Psoas muscle (tissue), 8 donors: ENCODE measurements around the gene TNFAIP3. TPM values are rescaled to one million over a fixed set of nuclear protein-coding genes. Genes with fewer than 3 reads are reported as not detected.

Experiments used
- ATAC-seq, 4 donors: fragments of 200-7000 bp; cut with Tn5 transposase; one replicate each; pipeline ENCODE4 v1.9.1; 2020; ENCODE audit warnings: moderate library complexity in 3 of 4, mild to moderate bottlenecking in 2 of 4
- DNase-seq, 2 donors: peaks; one replicate each; pipeline ENCODE4 v3.0.0-alpha.2; 2020
- H3K27ac ChIP-seq: fragments of 200-600 bp; one replicate; pipeline ENCODE4 v1.8.0; 2022
- H3K27me3 ChIP-seq, 3 donors: fragments of 200-600 bp in 1 of 3; one replicate each; pipeline versions ENCODE4 v1.6.1 to v1.8.0; 2013 to 2022; ENCODE audit warnings: low read length in 2 of 3, mild to moderate bottlenecking in 2 of 3, moderate library complexity in 1 of 3; ENCODE audit not compliant: insufficient read depth in 3 of 3
- H3K36me3 ChIP-seq, 2 donors: fragments of 200-600 bp in 1 of 2; one replicate each; pipeline versions ENCODE4 v1.6.1 to v1.8.0; 2013 to 2022; ENCODE audit warnings: low read depth in 1 of 2, mild to moderate bottlenecking in 1 of 2, moderate library complexity in 1 of 2; ENCODE audit not compliant: insufficient read depth in 1 of 2
- H3K4me1 ChIP-seq: fragments of 200-600 bp; one replicate; pipeline ENCODE4 v1.8.0; 2022
- H3K4me3 ChIP-seq: fragments of 200-600 bp; one replicate; pipeline ENCODE4 v1.8.0; 2022; ENCODE audit warnings: mild to moderate bottlenecking
- H3K9me3 ChIP-seq: fragments of 200-600 bp; one replicate; pipeline ENCODE4 v1.8.0; 2022
- WGBS, 3 donors: extraction: QIAGEN DNeasy Blood & Tissue Kit; methylation state at CpG; one replicate each; pipeline versions ENCODE4 v1.1.6 to v1.1.7; 2013; 5-methylcytosine and 5-hydroxymethylcytosine counted together
- intact Hi-C, 2 donors: fragments of 100-400 bp; cut with DNase I; formaldehyde crosslinking; loops; one replicate each; pipeline versions ENCODE4 v1.11.0 to v1.14.2; 2022
- polyA plus RNA-seq, 3 donors: library from polyadenylated mRNA; stranded (reverse); fragments of 200-250 nt; gene quantifications; one replicate each; pipeline ENCODE4 v1.2.3, GENCODE V29; 2013
- total RNA-seq, 4 donors: library from RNA; stranded (reverse); fragmentation: NEBNext Ultra II Directional in 2 of 4; extraction: Animal tissue kit (Norgen Biotek cat#: 25700) in 2 of 4; gene quantifications; one replicate each; pipeline versions ENCODE4 v1.2.1 to v1.2.4, GENCODE V29; 2021 to 2023
- TF ChIP-seq, protein P1 (sequence below): fragments of 200-600 bp; IDR thresholded peaks from one replicate; pipeline ENCODE4 v1.8.0; 2022; ENCODE audit warnings: antibody characterized with exemption
- donor health status: healthy with polysubstance abuse.
- donor health status: DM: no; HTN: no; CAD: no; lungs with moderate emphysema.
- donor health status: Bipolar disorder and iron deficiency.
- donor health status: healthy.
- donor health status: DM: yes; HTN: yes; CAD: no.
- donor health status: DM: no; HTN: no; CAD: no.
- donor health status: DM: no; HTN: no; CAD: no.
- donor health status: DM: yes; HTN: yes; CAD: no.

TNFAIP3 gene
- total and polyA plus RNA-seq, 7 donors = 2.0 to 12.8 (median 4.3) TPM

DNA sequence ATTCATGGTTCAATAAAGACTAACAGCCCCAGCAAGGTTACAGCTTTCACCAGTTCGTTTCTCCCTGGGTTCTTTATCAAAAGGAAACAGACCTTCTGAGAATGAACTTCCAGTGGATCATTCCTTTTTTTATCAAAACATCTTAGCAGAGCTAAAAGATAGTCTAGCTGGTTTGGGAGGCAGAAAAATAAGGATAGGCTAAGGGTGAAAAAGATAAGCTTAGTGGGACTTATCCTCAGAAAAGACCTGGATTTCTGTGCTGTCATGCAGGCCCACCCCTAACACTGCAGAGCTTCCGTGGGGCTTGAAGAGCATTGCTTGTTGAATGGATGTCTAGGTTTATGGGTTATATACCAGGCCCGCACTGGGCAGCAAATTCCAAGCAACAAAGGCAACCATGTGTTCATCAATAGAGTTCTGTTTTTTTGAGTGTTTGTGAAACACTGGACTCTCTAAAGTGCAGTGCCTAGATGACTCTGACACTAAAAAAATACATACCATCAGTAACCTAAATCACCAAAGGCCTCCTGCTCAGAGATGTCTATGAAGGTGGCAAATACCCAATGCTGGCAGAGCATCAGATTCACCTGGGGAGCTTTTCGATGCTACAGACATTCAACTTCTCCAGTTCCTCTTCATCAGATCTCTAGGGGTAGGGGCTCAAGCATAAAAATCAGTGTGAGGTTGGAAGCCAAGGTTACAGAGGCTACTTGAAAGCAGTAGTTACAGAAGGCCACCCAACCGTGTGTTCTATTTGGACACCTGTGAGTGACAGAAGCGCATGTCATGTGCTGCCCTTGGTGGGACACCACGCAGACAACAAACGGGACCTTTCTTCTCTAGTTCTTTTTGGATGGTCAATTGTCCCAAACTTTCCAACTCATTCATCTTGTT, 53.0 kb downstream of the TNFAIP3 start:
- Histone ChIP-seq H3K27ac (no peak overlapping the region), H3K27me3 (no peaks in the 10 kb centered on the region), H3K4me1 (no peaks in the 10 kb centered on the region), H3K9me3 (no peaks in the 10 kb centered on the region), H3K4me3 (no peak overlapping the region), H3K36me3 (no peaks in the 10 kb centered on the region)
- DNase-seq (no peak), ATAC-seq (no peak)
- intact Hi-C loops = no loop called here
- WGBS, 3 donors = 85 to 88% (median 86%) methylated on average over 8 of the region's 8 CpGs
- TF ChIP-seq, protein P1, sequence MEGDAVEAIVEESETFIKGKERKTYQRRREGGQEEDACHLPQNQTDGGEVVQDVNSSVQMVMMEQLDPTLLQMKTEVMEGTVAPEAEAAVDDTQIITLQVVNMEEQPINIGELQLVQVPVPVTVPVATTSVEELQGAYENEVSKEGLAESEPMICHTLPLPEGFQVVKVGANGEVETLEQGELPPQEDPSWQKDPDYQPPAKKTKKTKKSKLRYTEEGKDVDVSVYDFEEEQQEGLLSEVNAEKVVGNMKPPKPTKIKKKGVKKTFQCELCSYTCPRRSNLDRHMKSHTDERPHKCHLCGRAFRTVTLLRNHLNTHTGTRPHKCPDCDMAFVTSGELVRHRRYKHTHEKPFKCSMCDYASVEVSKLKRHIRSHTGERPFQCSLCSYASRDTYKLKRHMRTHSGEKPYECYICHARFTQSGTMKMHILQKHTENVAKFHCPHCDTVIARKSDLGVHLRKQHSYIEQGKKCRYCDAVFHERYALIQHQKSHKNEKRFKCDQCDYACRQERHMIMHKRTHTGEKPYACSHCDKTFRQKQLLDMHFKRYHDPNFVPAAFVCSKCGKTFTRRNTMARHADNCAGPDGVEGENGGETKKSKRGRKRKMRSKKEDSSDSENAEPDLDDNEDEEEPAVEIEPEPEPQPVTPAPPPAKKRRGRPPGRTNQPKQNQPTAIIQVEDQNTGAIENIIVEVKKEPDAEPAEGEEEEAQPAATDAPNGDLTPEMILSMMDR = no peak

DNA sequence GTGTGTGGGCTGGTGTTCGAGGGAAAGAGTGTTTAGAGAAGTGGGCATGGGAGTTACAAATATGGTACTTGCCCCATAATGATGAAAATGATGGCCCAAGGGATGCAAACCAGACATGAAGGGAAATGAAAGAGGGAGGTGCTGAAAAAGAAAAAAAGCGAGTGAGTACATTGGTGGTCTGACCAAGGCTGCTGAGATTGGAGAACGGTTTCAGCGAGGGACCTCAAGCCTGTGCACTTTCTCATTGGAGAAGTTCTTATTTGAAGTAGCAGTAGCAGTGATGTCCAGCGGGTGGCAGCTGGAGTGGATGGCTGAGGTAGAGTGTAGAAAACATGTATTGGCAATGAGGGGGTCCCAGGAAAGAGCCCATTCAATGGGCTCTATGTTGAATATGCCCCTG, 54.8 kb downstream of the TNFAIP3 start:
- 88 to 92% (median 92%) methylated on average over 5 of the region's 5 CpGs for WGBS, 3 donors
- no peaks in the 10 kb centered on the region for H3K9me3 ChIP-seq
- intact Hi-C loops = no loop called here
- no peak for ATAC-seq
- no peak overlapping the region for H3K27ac ChIP-seq
- H3K4me3 ChIP-seq = no peak overlapping the region
- no peaks in the 10 kb centered on the region for H3K27me3 ChIP-seq
- TF ChIP-seq, protein P1 = peak; percentile 12
- no peak for DNase-seq
- peaks cover 11% of the 10 kb centered on the region for H3K4me1 ChIP-seq
- no peaks in the 10 kb centered on the region for H3K36me3 ChIP-seq

DNA sequence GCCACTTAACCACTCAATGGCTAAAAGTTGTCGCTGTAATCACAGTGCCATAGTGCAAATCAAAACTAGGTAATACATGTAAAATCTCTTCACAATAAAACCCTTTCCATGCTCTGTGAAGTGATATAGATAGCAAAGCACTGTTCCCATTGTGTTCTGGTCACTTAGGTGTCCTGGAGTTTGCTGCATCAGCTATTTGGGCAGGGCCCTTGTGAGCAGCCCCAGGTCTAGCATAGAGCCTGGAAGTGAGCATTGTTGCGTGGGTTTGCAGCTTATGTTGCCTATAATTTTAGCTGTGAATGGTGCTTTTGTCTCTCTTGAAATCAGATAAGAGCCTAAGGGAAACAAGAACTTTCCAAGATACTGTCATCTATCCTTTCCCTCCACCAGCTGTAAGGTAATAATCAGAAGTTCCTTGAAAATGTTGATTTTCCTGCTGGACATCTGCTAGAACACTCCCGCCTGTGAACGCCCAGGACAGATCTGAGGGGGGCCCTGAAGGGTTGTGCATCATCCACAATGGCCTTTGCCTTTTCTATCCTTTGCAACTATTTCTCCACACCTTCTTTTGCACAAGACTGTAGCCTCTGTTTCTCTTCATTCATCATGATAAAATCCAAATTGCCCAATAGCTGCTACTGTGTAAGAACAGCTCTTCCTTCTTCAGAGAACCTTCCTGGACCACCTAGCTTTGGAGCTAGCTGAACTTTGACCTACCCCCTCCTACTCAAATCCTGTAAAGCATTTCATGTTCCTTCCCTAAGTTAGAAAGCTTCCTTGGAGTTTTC, 57.0 kb downstream of the TNFAIP3 start:
- H3K27me3 ChIP-seq = no peaks in the 10 kb centered on the region
- intact Hi-C loops = no loop called here
- peaks cover 26% of the 10 kb centered on the region for H3K4me1 ChIP-seq
- ATAC-seq (no peak), DNase-seq (no peak)
- H3K4me3 ChIP-seq = no peak overlapping the region
- 80 to 87% (median 82%) methylated on average over 4 of the region's 4 CpGs for WGBS, 3 donors
- no peaks in the 10 kb centered on the region for H3K36me3 ChIP-seq
- H3K9me3 ChIP-seq = no peaks in the 10 kb centered on the region
- no peak overlapping the region for H3K27ac ChIP-seq
- TF ChIP-seq, protein P1 = no peak

DNA sequence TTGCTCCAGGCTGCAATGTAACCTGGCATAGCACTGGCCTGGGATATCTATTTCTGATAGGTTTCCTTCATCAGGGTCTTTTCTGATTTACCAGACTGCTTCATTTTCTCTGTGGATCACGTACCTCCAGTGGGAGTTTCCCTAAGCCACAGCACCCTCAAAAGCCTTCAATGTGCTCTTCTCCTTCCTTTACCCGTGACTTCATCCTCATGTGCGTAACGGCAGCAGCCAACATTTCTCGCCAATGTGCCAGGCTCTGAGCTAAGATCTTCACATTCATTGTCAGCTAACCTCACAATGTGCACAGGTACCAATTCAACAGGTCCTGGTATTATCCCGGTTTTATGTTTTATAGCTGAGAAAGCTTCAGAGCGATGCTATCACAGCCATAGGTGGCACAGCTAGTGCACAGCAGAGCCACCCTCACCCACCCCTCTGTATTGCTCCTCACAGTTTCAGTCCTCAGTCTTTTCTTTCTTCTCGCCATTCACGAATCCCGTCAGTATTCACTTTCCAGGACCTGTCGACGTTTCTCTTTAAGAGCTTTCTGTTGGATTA, 58.2 kb downstream of the TNFAIP3 start:
- no peak for ATAC-seq
- TF ChIP-seq, protein P1 = no peak
- intact Hi-C loops = no loop called here
- no peak for DNase-seq
- Histone ChIP-seq H3K4me1 (peaks cover 26% of the 10 kb centered on the region), H3K4me3 (no peak overlapping the region), H3K36me3 (no peaks in the 10 kb centered on the region), H3K9me3 (no peaks in the 10 kb centered on the region), H3K27ac (peak overlapping the region; percentile 84), H3K27me3 (no peaks in the 10 kb centered on the region)
- WGBS, 3 donors = 91 to 93% (median 92%) methylated on average over 12 of the region's 12 CpGs
